SK-N-SH (cell line): ENCODE data around the gene TRIM4.

Experiments
- CHD2 ChIP-seq: fragments of 150-350 bp; IDR thresholded peaks from 2 replicates; pipeline ENCODE4 v1.6.1; 2018; ENCODE audit warnings: low read length; ENCODE audit not compliant: partially characterized antibody
- CTCF ChIP-seq: fragments of 200-600 bp; sonication (generic); IDR thresholded peaks from 2 replicates; pipeline ENCODE4 v1.6.1; 2017; ENCODE audit warnings: antibody characterized with exemption, mild to moderate bottlenecking, moderate library complexity
- GATA2 ChIP-seq: sonication (generic); formaldehyde crosslinking; IDR thresholded peaks from 2 replicates; pipeline ENCODE4 v1.5.0; 2020; ENCODE audit warnings: mild to moderate bottlenecking, missing genetic modification reagents
- MAX ChIP-seq: IDR thresholded peaks from 2 replicates; pipeline ENCODE4 v1.4.0; 2012; ENCODE audit warnings: low read depth
- MXI1 ChIP-seq: IDR thresholded peaks from 2 replicates; pipeline ENCODE4 v1.6.1; 2012; ENCODE audit warnings: mild to moderate bottlenecking, low read depth, low read length, improper control_type of control experiment
- POLR2AphosphoS5 ChIP-seq: IDR thresholded peaks from 2 replicates; pipeline ENCODE4 v1.6.1; 2012; ENCODE audit warnings: low read depth, low read length
- RAD21 ChIP-seq: IDR thresholded peaks from 2 replicates; pipeline ENCODE4 v1.6.1; 2012; ENCODE audit warnings: mild to moderate bottlenecking, low read length
- REST ChIP-seq: IDR thresholded peaks from 2 replicates; pipeline ENCODE4 v1.6.1; 2012; ENCODE audit warnings: mild to moderate bottlenecking, low read depth, low read length, moderate library complexity
- RXRA ChIP-seq: IDR thresholded peaks from 2 replicates; pipeline ENCODE4 v1.4.0; 2012; ENCODE audit warnings: low read depth, mild to moderate bottlenecking, borderline replicate concordance
- YY1 ChIP-seq: IDR thresholded peaks from 2 replicates; pipeline ENCODE4 v1.4.0; 2012; ENCODE audit warnings: low read depth, mild to moderate bottlenecking

GRCh38 chr7:99876933-99877332 lies 42.4 kb downstream of the TRIM4 start, which contains the start of gene OR2AE1:
- TF ChIP-seq CTCF (no peak), GATA2 (CRISPR knock-in tag) (no peak), RXRA (no peak), REST (no peak), YY1 (no peak), MAX (no peak), POLR2AphosphoS5 (no peak), CHD2 (no peak), RAD21 (no peak), MXI1 (no peak)
